Glutamatergic neuron (in vitro differentiated cells): ENCODE results near the gene FLT3. TPM values are rescaled to one million over a fixed set of nuclear protein-coding genes. Genes with fewer than 3 reads are reported as not detected.

Source experiments
- DNase-seq: peaks from one replicate; pipeline ENCODE4 v3.0.0; 2022
- H3K27ac Mint-ChIP-seq: one replicate; pipeline ENCODE4 v1.8.0; 2020; ENCODE audit warnings: mild to moderate bottlenecking, mixed read lengths, inconsistent platforms; ENCODE audit not compliant: unreplicated experiment
- H3K27me3 Mint-ChIP-seq: one replicate; pipeline ENCODE4 v1.8.0; 2020; ENCODE audit warnings: mild to moderate bottlenecking, moderate library complexity, mixed read lengths, inconsistent platforms; ENCODE audit not compliant: unreplicated experiment
- H3K36me3 Mint-ChIP-seq: one replicate; pipeline ENCODE4 v1.8.0; 2020; ENCODE audit warnings: mild to moderate bottlenecking, mixed read lengths, inconsistent platforms; ENCODE audit not compliant: unreplicated experiment
- H3K4me1 Mint-ChIP-seq: one replicate; pipeline ENCODE4 v1.8.0; 2020; ENCODE audit warnings: mild to moderate bottlenecking, low read depth, mixed read lengths, inconsistent platforms; ENCODE audit not compliant: unreplicated experiment
- H3K4me3 Mint-ChIP-seq: one replicate; pipeline ENCODE4 v1.8.0; 2020; ENCODE audit warnings: mild to moderate bottlenecking, mixed read lengths, inconsistent platforms; ENCODE audit not compliant: unreplicated experiment
- H3K9me3 Mint-ChIP-seq: one replicate; pipeline ENCODE4 v1.8.0; 2020; ENCODE audit warnings: mild to moderate bottlenecking, moderate library complexity, mixed read lengths, inconsistent platforms; ENCODE audit not compliant: unreplicated experiment
- CTCF ChIP-seq: fragments of 200-600 bp; sonication (generic); IDR thresholded peaks from one replicate; pipeline ENCODE4 v1.5.0; 2021; ENCODE audit not compliant: partially characterized antibody, unreplicated experiment
- total RNA-seq: library from RNA; stranded (reverse); fragmentation: NEBNext Ultra II Directional; extraction: Animal tissue kit (Norgen Biotek cat#: 25700); gene quantifications from one replicate; pipeline ENCODE4 v1.2.1, GENCODE V29; 2021; ENCODE audit not compliant: unreplicated experiment

The FLT3 gene
- total RNA-seq, 1 donor from 2014 or later: not detected

GRCh38 chr13:28045861-28046260 lies 54.5 kb downstream of the FLT3 start:
- H3K36me3 Mint-ChIP-seq: no peaks in the 10 kb centered on the region
- no peaks in the 10 kb centered on the region for H3K9me3 Mint-ChIP-seq
- DNase-seq: no peak
- no peak overlapping the region for H3K27ac Mint-ChIP-seq
- no peak overlapping the region for H3K4me3 Mint-ChIP-seq
- no peak for TF ChIP-seq CTCF
- no peaks in the 10 kb centered on the region for H3K4me1 Mint-ChIP-seq
- H3K27me3 Mint-ChIP-seq: no peaks in the 10 kb centered on the region

DNA sequence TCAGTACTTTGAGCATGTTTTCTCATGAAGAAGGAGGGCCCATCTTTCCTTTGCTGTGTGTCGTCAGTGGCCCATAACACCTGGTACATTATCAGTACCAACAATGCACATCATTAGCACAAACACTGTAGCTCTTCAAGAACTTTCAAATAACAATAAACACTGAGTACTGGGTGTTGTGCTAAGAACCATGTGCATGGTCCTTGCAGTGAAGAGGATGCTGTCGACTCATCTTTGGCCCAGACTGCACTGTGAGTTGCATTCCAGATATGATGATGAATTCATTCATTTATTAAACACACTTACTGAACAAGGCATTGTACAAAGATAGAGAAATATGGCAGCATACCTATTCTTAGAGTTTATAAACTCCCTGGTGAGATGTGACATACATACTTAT lies 55.8 kb downstream of the FLT3 start:
- Mint-ChIP-seq H3K9me3 (no peaks in the 10 kb centered on the region), H3K4me3 (no peak overlapping the region), H3K27ac (no peak overlapping the region), H3K36me3 (no peaks in the 10 kb centered on the region), H3K4me1 (no peaks in the 10 kb centered on the region), H3K27me3 (no peaks in the 10 kb centered on the region)
- no peak for TF ChIP-seq CTCF
- DNase-seq: no peak

DNA sequence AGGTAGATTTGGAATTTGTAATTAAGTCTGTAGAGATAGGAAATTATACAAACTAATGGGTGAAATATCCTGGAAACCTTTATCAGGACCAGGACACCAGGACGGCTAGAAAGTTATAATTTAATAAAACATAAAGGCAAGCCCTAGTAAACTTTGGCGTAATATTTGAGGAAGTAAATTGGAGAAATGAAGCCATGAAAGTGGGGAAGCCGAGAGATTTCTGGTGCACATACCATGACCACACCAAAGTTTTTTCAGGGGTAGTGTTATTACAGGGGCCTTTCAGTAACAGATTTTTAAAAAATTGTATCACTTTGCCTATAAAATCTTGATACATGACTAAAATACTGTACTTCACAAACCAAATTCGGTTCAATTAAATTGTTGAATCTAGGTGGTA lies 57.2 kb downstream of the FLT3 start:
- no peaks in the 10 kb centered on the region for H3K4me1 Mint-ChIP-seq
- H3K27ac Mint-ChIP-seq: no peak overlapping the region
- TF ChIP-seq CTCF: no peak
- H3K9me3 Mint-ChIP-seq: no peaks in the 10 kb centered on the region
- no peaks in the 10 kb centered on the region for H3K36me3 Mint-ChIP-seq
- no peaks in the 10 kb centered on the region for H3K27me3 Mint-ChIP-seq
- no peak overlapping the region for H3K4me3 Mint-ChIP-seq
- no peak for DNase-seq

DNA sequence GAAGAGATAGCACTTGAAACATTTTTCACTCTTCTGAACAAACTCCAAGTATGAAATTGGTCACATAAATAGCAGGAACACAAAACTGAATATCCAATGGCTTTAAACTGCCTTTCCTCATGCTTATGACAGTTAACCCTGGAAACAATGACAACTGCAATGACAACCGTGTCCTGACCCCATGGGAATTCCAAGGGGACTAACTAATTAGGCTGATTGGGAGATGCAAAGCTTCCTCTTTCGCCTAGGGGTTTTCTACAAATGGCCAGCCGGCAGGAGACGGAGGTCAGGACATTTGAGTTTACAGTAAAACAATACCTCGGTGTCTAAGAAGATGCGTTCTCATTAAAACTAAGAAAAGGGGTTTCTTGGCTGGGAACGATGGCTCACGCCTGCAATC lies 58.9 kb downstream of the FLT3 start:
- H3K36me3 Mint-ChIP-seq: no peaks in the 10 kb centered on the region
- no peak overlapping the region for H3K27ac Mint-ChIP-seq
- H3K27me3 Mint-ChIP-seq: no peaks in the 10 kb centered on the region
- H3K4me1 Mint-ChIP-seq: no peaks in the 10 kb centered on the region
- no peak for TF ChIP-seq CTCF
- no peak for DNase-seq
- no peak overlapping the region for H3K4me3 Mint-ChIP-seq
- H3K9me3 Mint-ChIP-seq: no peaks in the 10 kb centered on the region

DNA sequence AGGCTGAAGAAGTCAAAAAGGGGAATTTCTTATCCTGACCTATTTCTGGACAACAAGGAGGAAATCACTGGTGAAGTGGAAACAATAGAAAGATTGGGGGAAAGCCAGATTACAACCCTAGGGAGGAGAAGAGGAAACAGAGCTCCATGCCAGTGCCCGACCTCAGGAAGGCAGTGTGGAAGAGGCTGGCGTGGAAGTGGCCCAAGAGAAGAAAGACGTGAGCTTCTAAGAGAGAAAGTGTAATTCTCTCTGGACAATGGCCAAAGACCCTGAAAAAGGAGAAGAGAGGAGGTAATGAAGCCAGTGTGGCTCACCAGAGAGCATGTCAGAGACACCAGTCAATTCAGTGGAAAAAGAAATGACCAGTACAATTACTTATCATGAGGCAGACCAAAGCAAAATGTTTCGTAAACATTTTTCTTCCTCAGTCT lies 59.3 kb downstream of the FLT3 start:
- H3K4me3 Mint-ChIP-seq: no peak overlapping the region
- no peaks in the 10 kb centered on the region for H3K36me3 Mint-ChIP-seq
- no peaks in the 10 kb centered on the region for H3K27me3 Mint-ChIP-seq
- no peaks in the 10 kb centered on the region for H3K9me3 Mint-ChIP-seq
- no peaks in the 10 kb centered on the region for H3K4me1 Mint-ChIP-seq
- TF ChIP-seq CTCF: no peak
- no peak overlapping the region for H3K27ac Mint-ChIP-seq
- DNase-seq: no peak
